Stomach smooth muscle (tissue), 2 donors: ENCODE data around the gene ISX.

ENCODE experiments used
- H3K27ac ChIP-seq: one replicate; pipeline ENCODE4 v1.7.0; 2013; ENCODE audit warnings: mild to moderate bottlenecking, low read length, inconsistent platforms
- H3K27me3 ChIP-seq, 2 donors: one replicate each; pipeline ENCODE4 v1.7.0; 2013; ENCODE audit warnings: low read length in 2 of 2; ENCODE audit not compliant: insufficient read depth in 2 of 2, control insufficient read depth in 1 of 2
- H3K36me3 ChIP-seq, 2 donors: one replicate each; pipeline ENCODE4 v1.7.0; 2013; ENCODE audit warnings: low read length in 2 of 2; ENCODE audit not compliant: control insufficient read depth in 2 of 2, insufficient read depth in 2 of 2
- H3K4me1 ChIP-seq: one replicate; pipeline ENCODE4 v1.7.0; 2013; ENCODE audit warnings: low read length; ENCODE audit not compliant: control insufficient read depth, insufficient read depth
- H3K4me3 ChIP-seq, 2 donors: one replicate each; pipeline ENCODE4 v1.7.0; 2013; ENCODE audit warnings: low read length in 2 of 2
- H3K9ac ChIP-seq, 2 donors: one replicate each; pipeline ENCODE4 v1.7.0; 2013; ENCODE audit warnings: low read length in 2 of 2, mild to moderate bottlenecking in 1 of 2
- H3K9me3 ChIP-seq, 2 donors: one replicate each; pipeline ENCODE4 v1.7.0; 2013; ENCODE audit warnings: low read length in 2 of 2; ENCODE audit not compliant: control insufficient read depth in 2 of 2
- donor health status: healthy.
- donor health status: Pancreatic carcinoma.

Gene ISX

GRCh38 chr22:35071784-35072183 is 5.8 kb downstream of the ISX start:
- H3K27me3 ChIP-seq, result peaks cover 0 to 3% of the 10 kb centered on the region in 2 donors
- no peak overlapping the region for H3K9ac ChIP-seq
- H3K4me1 ChIP-seq, result no peaks in the 10 kb centered on the region
- H3K4me3 ChIP-seq, result no peak overlapping the region
- peaks cover 0 to 2% of the 10 kb centered on the region in 2 donors for H3K9me3 ChIP-seq
- H3K36me3 ChIP-seq, result no peaks in the 10 kb centered on the region
- no peak overlapping the region for H3K27ac ChIP-seq

DNA sequence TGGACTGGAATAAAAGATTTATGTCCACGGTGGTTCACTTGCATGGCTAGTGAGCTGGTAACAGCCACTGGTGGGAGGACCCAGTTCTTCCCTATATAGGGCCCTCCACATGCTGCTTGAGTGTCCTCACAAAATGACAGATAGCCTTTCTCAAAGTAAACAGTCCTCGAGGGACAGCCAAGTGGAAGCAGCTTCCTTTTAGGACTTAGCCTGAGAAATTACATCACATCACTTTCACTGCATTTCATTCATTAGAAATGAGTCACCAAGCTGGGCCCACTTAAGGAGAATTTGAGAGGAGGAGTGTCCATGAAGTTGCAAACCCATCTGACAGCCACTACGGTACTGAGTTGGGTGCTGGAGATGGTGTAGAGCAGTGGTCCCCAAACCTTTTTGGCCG is 7.0 kb downstream of the ISX start:
- Histone ChIP-seq H3K9me3 (peaks cover 0 to 2% of the 10 kb centered on the region in 2 donors), H3K9ac (no peak overlapping the region), H3K4me1 (no peaks in the 10 kb centered on the region), H3K36me3 (no peaks in the 10 kb centered on the region), H3K27me3 (peaks cover 0 to 3% of the 10 kb centered on the region in 2 donors), H3K4me3 (no peak overlapping the region), H3K27ac (no peak overlapping the region)

DNA sequence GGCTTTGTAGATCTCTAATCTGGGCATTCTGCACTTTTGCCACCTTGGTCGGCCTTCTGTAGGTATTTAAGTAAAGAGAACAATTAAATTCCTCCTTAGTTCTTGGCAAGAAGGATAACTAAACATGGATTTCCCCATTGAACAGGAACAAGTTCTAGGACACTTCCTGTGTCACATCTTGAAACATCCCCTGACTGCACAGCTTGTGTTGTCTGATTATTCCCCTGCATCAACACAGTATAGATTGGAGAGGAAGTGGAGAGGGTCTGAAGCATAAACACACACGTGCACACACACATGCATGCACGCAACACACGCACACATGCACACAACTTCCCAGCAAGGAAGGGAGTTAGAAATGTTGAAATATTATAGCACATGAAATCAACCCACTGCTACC is 8.6 kb downstream of the ISX start:
- H3K27me3 ChIP-seq, result peaks cover 0 to 3% of the 10 kb centered on the region in 2 donors
- no peak overlapping the region for H3K9ac ChIP-seq
- no peak overlapping the region for H3K4me3 ChIP-seq
- peaks cover 0 to 2% of the 10 kb centered on the region in 2 donors for H3K9me3 ChIP-seq
- no peak overlapping the region for H3K27ac ChIP-seq
- no peaks in the 10 kb centered on the region for H3K36me3 ChIP-seq
- H3K4me1 ChIP-seq, result no peaks in the 10 kb centered on the region

- H3K4me1 ChIP-seq, result no peaks in the 10 kb centered on the region
- H3K9ac ChIP-seq, result no peak overlapping the region
- H3K36me3 ChIP-seq, result no peaks in the 10 kb centered on the region
- H3K4me3 ChIP-seq, result no peak overlapping the region
- no peak overlapping the region for H3K27ac ChIP-seq
- H3K9me3 ChIP-seq, result peaks cover 0 to 2% of the 10 kb centered on the region in 2 donors
- H3K27me3 ChIP-seq, result peaks cover 0 to 3% of the 10 kb centered on the region in 2 donors
Observed at GRCh38 chr22:35076630-35077029, 10.7 kb downstream of the ISX start.

- no peaks in the 10 kb centered on the region for H3K27me3 ChIP-seq
- H3K27ac ChIP-seq, result no peak overlapping the region
- H3K4me3 ChIP-seq, result no peak overlapping the region
- no peaks in the 10 kb centered on the region for H3K9me3 ChIP-seq
- no peaks in the 10 kb centered on the region for H3K4me1 ChIP-seq
- no peak overlapping the region for H3K9ac ChIP-seq
- H3K36me3 ChIP-seq, result no peaks in the 10 kb centered on the region
Observed at GRCh38 chr22:35085621-35086020, 19.7 kb downstream of the ISX start.

GRCh38 chr22:35089139-35089538 is 23.2 kb downstream of the ISX start:
- no peaks in the 10 kb centered on the region for H3K27me3 ChIP-seq

GRCh38 chr22:35092406-35092805 is 26.4 kb downstream of the ISX start:
- Histone ChIP-seq H3K9me3 (no peaks in the 10 kb centered on the region), H3K4me3 (no peak overlapping the region), H3K4me1 (no peaks in the 10 kb centered on the region), H3K9ac (no peak overlapping the region), H3K36me3 (no peaks in the 10 kb centered on the region), H3K27me3 (no peaks in the 10 kb centered on the region), H3K27ac (no peak overlapping the region)

More at GRCh38 chr22:35089139-35089538, 23.2 kb downstream of the ISX start:
- H3K4me3 ChIP-seq, result no peak overlapping the region
- H3K36me3 ChIP-seq, result no peaks in the 10 kb centered on the region
- H3K9me3 ChIP-seq, result no peaks in the 10 kb centered on the region
- no peaks in the 10 kb centered on the region for H3K4me1 ChIP-seq
- no peak overlapping the region for H3K27ac ChIP-seq
- no peak overlapping the region for H3K9ac ChIP-seq

- Histone ChIP-seq H3K36me3 (no peaks in the 10 kb centered on the region), H3K4me3 (no peak overlapping the region), H3K4me1 (no peaks in the 10 kb centered on the region), H3K27ac (no peak overlapping the region), H3K27me3 (peaks cover 0 to 12% of the 10 kb centered on the region in 2 donors), H3K9ac (no peak overlapping the region), H3K9me3 (peaks cover 0 to 4% of the 10 kb centered on the region in 2 donors)
Observed at GRCh38 chr22:35098921-35099320, 33.0 kb downstream of the ISX start.

- Histone ChIP-seq H3K9ac (no peak overlapping the region), H3K4me3 (no peak overlapping the region), H3K4me1 (no peaks in the 10 kb centered on the region), H3K36me3 (no peaks in the 10 kb centered on the region), H3K27ac (no peak overlapping the region), H3K9me3 (peaks cover 0 to 4% of the 10 kb centered on the region in 2 donors), H3K27me3 (peaks cover 0 to 12% of the 10 kb centered on the region in 2 donors)
Observed at GRCh38 chr22:35099883-35100282, 33.9 kb downstream of the ISX start.

- Histone ChIP-seq H3K4me3 (no peak overlapping the region), H3K27me3 (peaks cover 0 to 11% of the 10 kb centered on the region in 2 donors), H3K27ac (no peak overlapping the region), H3K4me1 (no peaks in the 10 kb centered on the region), H3K36me3 (no peaks in the 10 kb centered on the region), H3K9ac (no peak overlapping the region), H3K9me3 (peaks cover 0 to 4% of the 10 kb centered on the region in 2 donors)
Observed at GRCh38 chr22:35102663-35103062, 36.7 kb downstream of the ISX start.

GRCh38 chr22:35103761-35104160 is 37.8 kb downstream of the ISX start:
- peaks cover 3 to 7% of the 10 kb centered on the region in 2 donors for H3K27me3 ChIP-seq
- no peak overlapping the region for H3K9ac ChIP-seq
- no peak overlapping the region for H3K4me3 ChIP-seq
- H3K4me1 ChIP-seq, result no peaks in the 10 kb centered on the region
- no peak overlapping the region for H3K27ac ChIP-seq
- H3K36me3 ChIP-seq, result no peaks in the 10 kb centered on the region
- H3K9me3 ChIP-seq, result peaks cover 3 to 9% of the 10 kb centered on the region in 2 donors
